Measurements from ENCODE around the gene C20orf96.
"Not testable (repeated sequence)": the region's sequence is repeated elsewhere in the genome, so short reads cannot be mapped to it uniquely, and the experiment has no call there.

Gene C20orf96

DNA sequence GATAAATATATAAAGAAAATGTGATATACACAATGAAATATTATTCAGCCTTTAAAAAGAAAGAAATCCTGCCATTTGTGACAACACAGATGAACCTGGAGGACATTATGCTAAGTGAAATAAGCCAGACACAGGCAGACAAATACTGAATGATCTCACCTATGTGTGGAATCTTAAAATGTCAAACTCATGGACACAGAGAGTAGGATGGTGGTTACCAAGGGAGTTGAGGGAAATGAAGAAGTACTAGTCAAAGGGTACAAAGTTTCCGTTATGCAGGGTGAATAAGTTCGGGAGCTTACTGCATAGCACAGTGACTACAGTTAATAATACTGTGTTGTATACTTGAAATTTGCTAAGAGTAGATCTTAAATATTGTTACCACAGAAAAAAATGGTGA, 47.6 kb downstream of the C20orf96 start:
- no peak for DNase-seq (ENCODE audit: low read depth)
- H3K4me3 ChIP-seq (replicated peaks; ENCODE audit: low read depth, low read length): no peak overlapping the region
- TF ChIP-seq, protein P1, sequence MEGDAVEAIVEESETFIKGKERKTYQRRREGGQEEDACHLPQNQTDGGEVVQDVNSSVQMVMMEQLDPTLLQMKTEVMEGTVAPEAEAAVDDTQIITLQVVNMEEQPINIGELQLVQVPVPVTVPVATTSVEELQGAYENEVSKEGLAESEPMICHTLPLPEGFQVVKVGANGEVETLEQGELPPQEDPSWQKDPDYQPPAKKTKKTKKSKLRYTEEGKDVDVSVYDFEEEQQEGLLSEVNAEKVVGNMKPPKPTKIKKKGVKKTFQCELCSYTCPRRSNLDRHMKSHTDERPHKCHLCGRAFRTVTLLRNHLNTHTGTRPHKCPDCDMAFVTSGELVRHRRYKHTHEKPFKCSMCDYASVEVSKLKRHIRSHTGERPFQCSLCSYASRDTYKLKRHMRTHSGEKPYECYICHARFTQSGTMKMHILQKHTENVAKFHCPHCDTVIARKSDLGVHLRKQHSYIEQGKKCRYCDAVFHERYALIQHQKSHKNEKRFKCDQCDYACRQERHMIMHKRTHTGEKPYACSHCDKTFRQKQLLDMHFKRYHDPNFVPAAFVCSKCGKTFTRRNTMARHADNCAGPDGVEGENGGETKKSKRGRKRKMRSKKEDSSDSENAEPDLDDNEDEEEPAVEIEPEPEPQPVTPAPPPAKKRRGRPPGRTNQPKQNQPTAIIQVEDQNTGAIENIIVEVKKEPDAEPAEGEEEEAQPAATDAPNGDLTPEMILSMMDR (IDR thresholded peaks at IDR 0.05; ENCODE audit: low read length, missing control alignments): no peak

DNA sequence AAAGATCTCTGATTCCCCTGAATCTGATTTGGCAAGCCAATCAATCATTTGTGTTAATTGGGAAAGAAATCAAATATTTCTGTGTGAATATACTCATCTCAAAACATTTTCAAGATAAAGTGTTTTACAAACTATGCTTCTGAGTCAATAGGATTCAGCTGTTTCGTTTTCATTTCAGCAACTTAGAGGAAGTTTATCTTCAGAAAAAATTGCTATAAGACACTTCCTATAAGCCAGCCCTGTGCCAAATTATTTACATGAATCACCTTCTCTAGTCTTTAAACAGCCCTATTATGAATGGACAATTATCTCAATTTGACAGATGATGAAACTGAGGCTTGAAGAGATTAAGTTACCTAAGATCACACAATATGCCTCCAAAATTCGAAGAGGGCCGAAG, 52.6 kb downstream of the C20orf96 start:
- TF ChIP-seq, protein P1 (IDR thresholded peaks at IDR 0.05; ENCODE audit: low read length, missing control alignments): no peak
- H3K4me3 ChIP-seq (replicated peaks; ENCODE audit: low read depth, low read length): no peak overlapping the region
- no peak for DNase-seq (ENCODE audit: low read depth)

DNA sequence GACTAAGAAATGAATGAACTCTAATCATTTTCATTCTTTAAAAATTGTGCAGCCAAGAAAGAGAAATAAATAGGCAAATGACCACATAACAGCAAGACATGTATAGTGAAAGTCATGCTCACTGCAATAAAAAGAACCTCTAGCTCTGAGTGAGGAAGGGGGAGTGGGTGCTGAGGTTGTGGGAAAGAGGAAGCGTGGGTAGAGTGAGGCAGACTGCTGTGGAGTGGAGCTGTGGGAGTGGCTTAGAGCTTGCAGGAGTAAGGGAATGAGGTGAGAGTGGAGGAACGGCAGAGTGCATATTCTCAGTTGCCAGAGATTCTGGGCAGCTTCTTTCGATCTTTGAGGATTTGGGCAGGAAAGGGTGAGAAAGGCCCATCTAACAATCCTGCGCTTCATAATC, 53.1 kb downstream of the C20orf96 start:
- H3K4me3 ChIP-seq (replicated peaks; ENCODE audit: low read depth, low read length): no peak overlapping the region
- TF ChIP-seq, protein P1 (IDR thresholded peaks at IDR 0.05; ENCODE audit: low read length, missing control alignments): no peak
- DNase-seq (ENCODE audit: low read depth): no peak

DNA sequence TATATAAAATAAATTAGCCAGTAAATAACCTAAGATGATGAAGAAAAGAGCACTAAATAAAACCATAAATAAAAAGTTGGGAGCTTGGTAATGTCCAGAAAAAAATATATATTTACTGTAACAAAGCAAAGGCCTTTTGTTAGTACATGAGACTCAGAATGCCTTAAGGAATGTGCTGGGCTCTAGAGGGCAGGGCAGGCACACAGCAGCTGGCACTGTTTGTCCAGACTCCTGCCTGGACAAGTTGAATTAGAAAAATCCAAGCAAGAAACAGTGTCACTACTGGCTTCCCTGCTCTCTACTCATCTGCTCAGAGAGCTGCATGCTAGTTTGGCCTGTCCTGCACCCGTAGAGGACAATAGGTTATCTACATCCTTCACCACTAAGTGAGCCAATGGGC, 54.7 kb downstream of the C20orf96 start:
- H3K4me3 ChIP-seq (replicated peaks; ENCODE audit: low read depth, low read length): no peak overlapping the region
- TF ChIP-seq, protein P1 (IDR thresholded peaks at IDR 0.05; ENCODE audit: low read length, missing control alignments): no peak
- peak; percentile 22 for DNase-seq (ENCODE audit: low read depth)

DNA sequence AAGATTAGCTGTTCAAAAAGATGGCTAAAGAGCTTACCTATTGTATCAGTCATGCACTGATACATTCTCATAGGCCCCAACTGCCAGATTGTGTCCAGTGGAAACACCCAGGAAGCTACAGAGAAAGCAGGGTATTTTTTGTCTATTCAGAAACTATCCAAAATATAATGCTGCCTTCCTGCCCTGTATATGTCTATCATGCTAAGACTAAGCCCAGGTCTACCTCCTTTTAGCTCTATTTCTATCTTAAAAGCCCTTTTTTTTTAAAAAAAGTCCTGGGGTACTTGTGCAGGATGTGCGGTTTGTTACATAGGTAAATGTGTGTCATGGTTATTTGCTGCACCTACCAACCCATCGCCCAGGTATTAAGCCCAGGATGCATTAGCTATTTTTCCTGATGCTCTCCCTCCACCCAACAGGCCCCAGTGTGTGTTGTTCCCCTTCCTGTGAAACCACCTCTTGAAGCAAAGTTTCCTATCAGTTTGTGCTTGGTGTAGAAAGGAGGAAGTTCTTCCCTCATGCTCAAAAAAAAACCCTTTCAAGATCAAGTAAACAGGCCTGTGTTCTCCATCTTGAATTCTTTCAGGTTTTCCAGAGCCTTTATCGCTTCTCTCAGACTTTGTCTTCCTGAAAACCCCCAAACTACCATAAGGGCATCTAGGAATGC, 63.0 kb downstream of the C20orf96 start:
- no peak overlapping the region for H3K4me3 ChIP-seq (replicated peaks; ENCODE audit: low read depth, low read length)
- TF ChIP-seq, protein P1 (IDR thresholded peaks at IDR 0.05; ENCODE audit: low read length, missing control alignments): no peak
- no peak for DNase-seq (ENCODE audit: low read depth)

DNA sequence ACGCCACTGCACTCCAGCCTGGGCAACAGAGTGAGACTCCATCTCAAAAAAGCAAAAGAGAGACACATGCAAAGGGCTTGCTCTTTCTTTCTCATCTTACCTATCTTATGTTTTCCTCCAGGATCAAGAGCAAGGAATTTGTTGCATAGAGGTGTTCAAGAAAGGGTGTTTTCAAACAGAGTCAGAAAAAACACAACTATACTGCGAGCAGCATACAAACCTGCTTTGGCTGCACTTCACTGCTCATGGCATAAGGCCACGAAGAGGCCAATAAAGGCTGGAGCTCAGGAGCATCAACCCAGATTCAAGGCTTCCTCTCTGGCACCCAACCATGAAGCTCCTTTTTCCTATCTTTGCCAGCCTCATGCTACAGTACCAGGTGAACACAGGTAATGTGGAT, 63.6 kb downstream of the C20orf96 start, which contains the start of gene DEFB129:
TSS of gene DEFB129 (plus strand) at position 301 of the 400 bp plus-strand sequence. CDS start at position 332, 31 bp downstream.
- TF ChIP-seq, protein P1 (IDR thresholded peaks at IDR 0.05; ENCODE audit: low read length, missing control alignments): no peak
- DNase-seq (ENCODE audit: low read depth): no peak
- H3K4me3 ChIP-seq (replicated peaks; ENCODE audit: low read depth, low read length): no peak within 1 kb of the TSS

DNA sequence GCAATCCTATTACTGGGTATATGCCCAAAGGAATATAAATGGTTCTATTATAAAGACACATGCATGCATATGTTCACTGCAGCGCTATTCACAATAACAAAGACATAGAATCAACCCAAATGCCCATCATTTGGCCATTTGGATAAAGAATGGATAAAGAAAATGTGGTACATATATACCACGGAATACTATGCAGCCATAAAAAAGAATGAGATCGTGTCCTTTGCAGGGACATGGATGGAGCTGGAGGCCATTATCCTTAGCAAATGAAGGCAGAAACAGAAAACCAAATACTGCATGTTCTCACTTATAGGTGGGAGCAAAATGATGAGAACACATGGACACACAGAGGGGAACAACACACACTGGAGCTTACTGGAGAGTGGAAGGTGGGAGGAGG, 64.7 kb downstream of the C20orf96 start:
- DNase-seq (ENCODE audit: low read depth); H3K4me3 ChIP-seq (replicated peaks; ENCODE audit: low read depth, low read length): not testable (repeated sequence)
